Endothelial cell of umbilical vein (primary cell): ENCODE measurements around the gene APBA2. TPM values are rescaled to one million over a fixed set of nuclear protein-coding genes. Genes with fewer than 3 reads are reported as not detected.

ENCODE experiments used
- BruUV-seq: library from RNA; stranded (reverse); fragments of 400-500 nt; replicated peaks from 2 replicates; lab custom pipeline; 2021; lab: Mats Ljungman, UMichigan
- CTCF ChIA-PET: fragments of 300-600, 350-600 bp; sonication (Branson Sonifier 250); formaldehyde crosslinking; loops from one replicate; lab custom pipeline; 2021; ENCODE audit warnings: antibody characterized with exemption, inconsistent platforms; lab: Charles Lee
- POLR2A ChIA-PET: fragments of 300-600, 350-600 bp; sonication (Branson Sonifier 250); formaldehyde crosslinking; loops from one replicate; lab custom pipeline; 2021; ENCODE audit warnings: antibody characterized with exemption, inconsistent platforms; lab: Charles Lee
- DNase-seq: peaks from one replicate; pipeline ENCODE4 v3.0.0-alpha.2; 2011; ENCODE audit warnings: low read depth, low spot score
- FAIRE-seq: peaks from 2 replicates; lab custom pipeline; 2011; peaks lifted over from hg19 to GRCh38; lab: Jason Lieb, UNC
- H2AFZ ChIP-seq: 2 replicates; pipeline ENCODE4 v1.6.0; 2012; ENCODE audit warnings: low read depth, low read length, control low read depth, inconsistent platforms
- H3K27ac ChIP-seq: 2 replicates; pipeline ENCODE4 v1.5.1; 2011; ENCODE audit warnings: low read depth, mild to moderate bottlenecking, control low read depth, low read length, moderate library complexity; ENCODE audit not compliant: insufficient read depth
- H3K27me3 ChIP-seq, 2 experiments: 2 replicates each; pipeline versions ENCODE4 v1.6.0 to v1.6.1; 2011; ENCODE audit warnings: low read length in 2 of 2, mixed read lengths in 1 of 2; ENCODE audit not compliant: control insufficient read depth in 2 of 2, insufficient read depth in 2 of 2
- H3K36me3 ChIP-seq, 2 experiments: 2 replicates in 1 of 2; 3 replicates in 1 of 2; pipeline ENCODE4 v1.5.1; 2011; ENCODE audit warnings: low read length in 2 of 2, mild to moderate bottlenecking in 1 of 2, moderate library complexity in 1 of 2; ENCODE audit not compliant: control insufficient read depth in 2 of 2, insufficient read depth in 2 of 2; ENCODE audit errors: extremely low read depth in 1 of 2
- H3K4me1 ChIP-seq: 3 replicates; pipeline ENCODE4 v1.5.1; 2011; ENCODE audit warnings: mild to moderate bottlenecking, low read length; ENCODE audit not compliant: control insufficient read depth, insufficient read depth; ENCODE audit errors: extremely low read depth
- H3K4me2 ChIP-seq: 2 replicates; pipeline ENCODE4 v1.6.1; 2011; ENCODE audit warnings: low read length, control low read depth, mixed read lengths; ENCODE audit not compliant: insufficient read depth
- H3K4me3 ChIP-seq, 3 experiments: fragments of 200-600 bp in 1 of 3; sonication (generic), shearing (Covaris generic) in 1 of 3; replicated peaks in 1 of 3; 2 replicates each; pipeline ENCODE4 v1.5.1; 2011 to 2016; ENCODE audit warnings: control low read depth in 3 of 3, low read length in 3 of 3, mild to moderate bottlenecking in 2 of 3, inconsistent platforms in 1 of 3, low read depth in 1 of 3, moderate library complexity in 1 of 3; ENCODE audit not compliant: insufficient read depth in 1 of 3
- H3K79me2 ChIP-seq: 2 replicates; pipeline ENCODE4 v1.6.0; 2012; ENCODE audit warnings: low read length, inconsistent platforms; ENCODE audit not compliant: control insufficient read depth, insufficient read depth
- H3K9ac ChIP-seq: replicated peaks from 2 replicates; pipeline ENCODE3; 2011; ENCODE audit warnings: low read length, control low read depth; ENCODE audit not compliant: insufficient read depth; ENCODE audit errors: extremely low read depth
- H3K9me1 ChIP-seq: replicated peaks from 3 replicates; pipeline ENCODE4 v1.6.0; 2011; ENCODE audit warnings: mild to moderate bottlenecking, low read length; ENCODE audit not compliant: control insufficient read depth, insufficient read depth; ENCODE audit errors: extremely low read depth
- H3K9me3 ChIP-seq: replicated peaks from 2 replicates; pipeline ENCODE4 v1.5.1; 2012; ENCODE audit warnings: low read length, inconsistent platforms; ENCODE audit not compliant: control insufficient read depth, insufficient read depth
- H4K20me1 ChIP-seq: replicated peaks from 2 replicates; pipeline ENCODE3; 2011; ENCODE audit warnings: mild to moderate bottlenecking, low read length; ENCODE audit not compliant: control insufficient read depth, insufficient read depth; ENCODE audit errors: extremely low read depth
- EZH2 ChIP-seq: IDR thresholded peaks from 2 replicates; pipeline ENCODE4 v1.6.1; 2012; ENCODE audit warnings: borderline replicate concordance, low read depth, mild to moderate bottlenecking, moderate library complexity, low read length, inconsistent platforms; ENCODE audit not compliant: severe bottlenecking
- FOS ChIP-seq: IDR thresholded peaks from 2 replicates; pipeline ENCODE4 v1.6.1; 2011; ENCODE audit warnings: mild to moderate bottlenecking, low read length, moderate library complexity, borderline replicate concordance; ENCODE audit not compliant: insufficient read depth
- GATA2 ChIP-seq: IDR thresholded peaks from 2 replicates; pipeline ENCODE4 v1.7.0; 2011; ENCODE audit warnings: low read depth, mild to moderate bottlenecking, moderate library complexity, mixed read lengths, low read length; ENCODE audit not compliant: insufficient read length, insufficient read depth
- JUN ChIP-seq: IDR thresholded peaks from 2 replicates; pipeline ENCODE4 v1.6.1; 2011; ENCODE audit warnings: borderline replicate concordance, low read depth; ENCODE audit not compliant: insufficient read length, insufficient read depth
- MYC ChIP-seq: IDR thresholded peaks from one replicate; pipeline ENCODE4 v1.6.1; 2011; ENCODE audit warnings: mild to moderate bottlenecking, low read depth, low read length
- POLR2A ChIP-seq: IDR thresholded peaks from 2 replicates; pipeline ENCODE4 v1.6.1; 2012; ENCODE audit warnings: low read depth, mild to moderate bottlenecking, control low read depth, low read length
- POLR2AphosphoS5 ChIP-seq: IDR thresholded peaks from 2 replicates; pipeline ENCODE4 v1.6.1; 2012; ENCODE audit warnings: low read depth, mild to moderate bottlenecking, control low read depth, low read length, moderate library complexity; ENCODE audit not compliant: insufficient read depth
- dilution Hi-C: fragments of 300-500 bp; cut with MboI; formaldehyde crosslinking; loops from one replicate; pipeline ENCODE4 v1.15.0; 2019; ENCODE audit warnings: low sequenced_read_pairs; ENCODE audit not compliant: extremely low pct_ligation_motif_present
- intact Hi-C: fragments of 100-400 bp; cut with micrococcal nuclease; formaldehyde crosslinking; loops from one replicate; pipeline ENCODE4 v1.10.0; 2022
- polyA plus RNA-seq, 4 experiments: library from polyadenylated mRNA; depleted of rRNA in 3 of 4; stranded (reverse) in 3 of 4; unstranded in 1 of 4; fragments of >200 nt; gene quantifications; 2 replicates each; pipeline versions ENCODE4 v1.2.1 to v1.2.3, GENCODE V29; 2011 to 2012; ENCODE audit warnings: missing spikeins in 1 of 4
- total RNA-seq: library from RNA; stranded (reverse); gene quantifications from 2 replicates; pipeline ENCODE4 v1.2.3, GENCODE V29; 2021
- TF ChIP-seq, protein P1 (sequence below): IDR thresholded peaks from 2 replicates; pipeline ENCODE4 v1.6.1; 2011; ENCODE audit not compliant: insufficient read depth, insufficient read length
- TF ChIP-seq, protein P2 (sequence below), 2 donors: IDR thresholded peaks; 1 replicate in 1 of 2; 2 replicates in 1 of 2; pipeline ENCODE4 v1.5.1; 2011; ENCODE audit warnings: low read length in 2 of 2, mild to moderate bottlenecking in 2 of 2, moderate library complexity in 2 of 2, control low read depth in 1 of 2, inconsistent platforms in 1 of 2, low read depth in 1 of 2; ENCODE audit not compliant: insufficient read depth in 1 of 2; ENCODE audit errors: extremely low read depth in 1 of 2

APBA2 gene
- total and polyA plus RNA-seq, 2 donors (not counting 3 experiments of a cell fraction or from before 2014, with no cell fraction given): 5.7 to 11.1 TPM

GRCh38 chr15:29116970-29117700, 231.4 kb downstream of the APBA2 start:
- H3K9me1 ChIP-seq: no peaks in the 10 kb centered on the region
- DNase-seq (no peak), FAIRE-seq (no peak)
- H4K20me1 ChIP-seq: no peaks in the 10 kb centered on the region
- POLR2A ChIA-PET: no interaction called here
- CTCF ChIA-PET: interaction anchor here (3.6 to 5.8 kb wide), 2 partner anchors 14 to 23 kb away, joined by 18 to 49 read pairs; no protein-coding TSS in a partner anchor
- TF ChIP-seq FOS: no peak
- TF ChIP-seq POLR2A: no peak
- TF ChIP-seq, protein P1, sequence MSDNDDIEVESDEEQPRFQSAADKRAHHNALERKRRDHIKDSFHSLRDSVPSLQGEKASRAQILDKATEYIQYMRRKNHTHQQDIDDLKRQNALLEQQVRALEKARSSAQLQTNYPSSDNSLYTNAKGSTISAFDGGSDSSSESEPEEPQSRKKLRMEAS: no peak
- no peak for TF ChIP-seq JUN
- no peak for TF ChIP-seq GATA2
- no peak for TF ChIP-seq MYC
- TF ChIP-seq, protein P2, sequence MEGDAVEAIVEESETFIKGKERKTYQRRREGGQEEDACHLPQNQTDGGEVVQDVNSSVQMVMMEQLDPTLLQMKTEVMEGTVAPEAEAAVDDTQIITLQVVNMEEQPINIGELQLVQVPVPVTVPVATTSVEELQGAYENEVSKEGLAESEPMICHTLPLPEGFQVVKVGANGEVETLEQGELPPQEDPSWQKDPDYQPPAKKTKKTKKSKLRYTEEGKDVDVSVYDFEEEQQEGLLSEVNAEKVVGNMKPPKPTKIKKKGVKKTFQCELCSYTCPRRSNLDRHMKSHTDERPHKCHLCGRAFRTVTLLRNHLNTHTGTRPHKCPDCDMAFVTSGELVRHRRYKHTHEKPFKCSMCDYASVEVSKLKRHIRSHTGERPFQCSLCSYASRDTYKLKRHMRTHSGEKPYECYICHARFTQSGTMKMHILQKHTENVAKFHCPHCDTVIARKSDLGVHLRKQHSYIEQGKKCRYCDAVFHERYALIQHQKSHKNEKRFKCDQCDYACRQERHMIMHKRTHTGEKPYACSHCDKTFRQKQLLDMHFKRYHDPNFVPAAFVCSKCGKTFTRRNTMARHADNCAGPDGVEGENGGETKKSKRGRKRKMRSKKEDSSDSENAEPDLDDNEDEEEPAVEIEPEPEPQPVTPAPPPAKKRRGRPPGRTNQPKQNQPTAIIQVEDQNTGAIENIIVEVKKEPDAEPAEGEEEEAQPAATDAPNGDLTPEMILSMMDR (IDR thresholded peaks at IDR 0.05; ENCODE audit: extremely low read depth in 1 of 2, insufficient read depth in 1 of 2, low read depth in 1 of 2, low read length in 2 of 2): no peak
- no peak for TF ChIP-seq POLR2AphosphoS5
- TF ChIP-seq EZH2: no peak
- H3K4me3 ChIP-seq: no peak overlapping the region
- no peak overlapping the region for H3K27ac ChIP-seq
- BruUV-seq: no TSS peak
- no peaks in the 10 kb centered on the region for H3K9me3 ChIP-seq
- no peaks in the 10 kb centered on the region for H3K27me3 ChIP-seq
- H3K79me2 ChIP-seq: no peaks in the 10 kb centered on the region
- dilution Hi-C loops: no loop called here
- no peak overlapping the region for H3K4me2 ChIP-seq
- no peak overlapping the region for H2AFZ ChIP-seq
- intact Hi-C loops: no loop called here
- H3K9ac ChIP-seq: no peak overlapping the region
- no peaks in the 10 kb centered on the region for H3K36me3 ChIP-seq
- no peaks in the 10 kb centered on the region for H3K4me1 ChIP-seq
